Measurements from ENCODE around the gene ASH1L.
"Not testable (repeated sequence)": the region's sequence is repeated elsewhere in the genome, so short reads cannot be mapped to it uniquely, and the experiment has no call there.

The ASH1L gene

GRCh38 chr1:155301342-155301841 is 261.2 kb downstream of the ASH1L start, which contains the start of gene PKLR:
Gene PKLR, minus strand, starts transcription at chr1:155301438. Its CDS starts 43 bp downstream, at chr1:155301395.
- no peak for DNase-seq

DNA sequence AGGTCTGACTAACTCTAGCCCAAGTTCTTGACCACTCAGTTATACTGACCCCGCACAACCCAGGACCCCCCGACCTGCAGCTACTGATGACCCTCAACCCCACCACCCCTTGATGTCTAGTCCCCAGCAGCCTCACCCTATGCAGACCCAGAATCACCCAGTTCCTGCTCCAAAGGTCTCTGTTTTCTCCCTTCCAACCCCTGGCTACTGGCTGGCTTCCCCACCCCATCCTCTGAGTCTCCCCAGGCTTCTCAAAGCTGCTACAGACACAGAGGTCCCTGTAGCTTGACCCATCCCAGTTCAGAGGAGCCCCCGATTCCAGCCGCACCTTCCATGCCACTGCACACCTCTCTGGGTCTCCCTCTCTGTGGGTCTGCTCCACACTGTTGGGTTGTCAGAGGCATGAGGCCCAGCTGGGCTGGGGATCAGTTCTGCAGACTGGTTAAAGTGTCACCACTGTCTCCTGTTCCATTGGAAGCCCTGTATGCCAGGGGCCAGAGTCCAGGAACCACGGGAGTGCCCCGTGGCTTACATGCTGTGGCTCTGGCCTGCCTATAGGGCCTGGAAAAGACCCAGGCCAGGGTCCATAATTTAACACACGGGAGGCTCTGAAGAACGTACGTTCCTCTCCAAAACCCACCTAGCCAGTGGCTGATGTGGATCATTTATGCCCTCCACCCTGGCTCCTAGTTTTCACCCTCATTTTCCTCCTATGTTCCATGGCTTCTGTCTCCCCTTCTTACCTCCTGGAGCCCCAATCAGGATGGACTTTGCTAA is 261.9 kb downstream of the ASH1L start:
- DNase-seq: no peak

DNA sequence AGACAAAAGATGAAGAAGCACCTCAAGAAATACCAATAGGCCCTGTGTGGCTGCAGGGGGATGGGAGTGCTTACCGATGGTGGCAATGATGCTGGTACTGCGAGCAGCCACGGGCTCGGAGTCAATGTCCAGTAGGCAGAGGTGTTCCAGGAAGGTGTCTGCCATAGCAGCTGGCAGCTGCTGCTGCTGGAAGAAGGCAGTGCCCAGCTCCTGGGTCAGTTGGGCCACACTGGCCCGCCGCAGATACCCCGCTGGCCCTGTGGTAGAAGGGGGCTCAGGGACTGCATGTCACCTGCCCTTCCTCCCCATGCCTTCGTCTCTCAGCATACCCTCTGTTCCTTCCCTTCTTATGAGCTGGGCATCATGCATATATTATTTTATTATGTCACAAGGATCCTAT is 262.6 kb downstream of the ASH1L start:
- no peak for DNase-seq

DNA sequence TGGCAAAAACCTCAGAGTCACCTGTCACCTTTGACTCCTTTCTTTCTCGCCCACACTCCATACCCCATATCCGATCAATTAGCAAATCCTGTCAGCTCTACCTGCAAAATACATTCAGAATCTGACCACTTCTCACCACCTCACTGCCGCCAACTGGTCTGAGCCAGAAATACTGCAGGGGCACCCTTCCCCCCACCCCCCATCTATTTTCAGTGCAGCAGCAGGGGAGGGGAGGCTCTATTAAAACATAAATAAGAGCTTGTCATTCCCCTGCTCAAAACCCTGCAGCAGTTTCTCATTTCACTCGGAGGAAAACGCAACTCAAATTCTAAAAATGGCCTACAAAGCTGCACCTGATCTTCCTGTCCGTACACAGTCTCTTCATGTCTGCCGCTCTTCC is 265.2 kb downstream of the ASH1L start:
- no peak for DNase-seq

DNA sequence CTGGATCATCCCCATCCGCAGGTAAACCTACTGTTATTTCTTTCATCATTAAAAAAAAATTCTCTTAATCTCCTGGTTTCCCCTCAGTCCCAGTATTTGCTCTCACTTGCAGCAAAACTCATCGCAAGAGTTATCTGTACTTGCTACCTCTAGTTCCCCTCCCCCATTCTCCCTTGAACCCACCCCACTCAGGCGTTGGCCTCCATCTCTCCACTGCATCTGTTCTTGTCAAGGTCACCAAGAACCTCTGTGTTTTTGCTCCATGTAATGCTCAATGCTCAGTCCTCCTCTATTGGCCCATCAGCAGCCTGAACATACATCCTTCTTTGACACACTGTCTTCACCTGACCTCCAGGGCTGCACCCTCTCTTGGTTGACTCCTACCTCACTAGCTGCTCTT is 265.9 kb downstream of the ASH1L start:
- DNase-seq: no peak

DNA sequence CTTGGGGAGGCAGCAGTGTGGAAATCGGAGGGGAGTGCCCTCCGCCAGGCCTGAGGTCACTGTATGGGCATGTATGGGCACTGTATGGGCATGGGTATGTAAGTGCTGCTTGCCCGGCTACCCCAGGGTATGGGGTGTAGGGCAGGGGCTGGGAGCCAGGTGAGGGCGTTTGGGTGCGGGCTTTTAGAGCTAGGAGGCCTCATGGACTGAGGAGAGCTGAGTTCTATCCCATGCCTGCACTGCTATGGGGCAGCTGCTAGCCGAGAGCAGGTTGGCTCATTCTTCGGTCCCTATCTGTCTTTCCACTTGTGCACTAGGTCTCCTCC is 266.7 kb downstream of the ASH1L start:
- DNase-seq: no peak

DNA sequence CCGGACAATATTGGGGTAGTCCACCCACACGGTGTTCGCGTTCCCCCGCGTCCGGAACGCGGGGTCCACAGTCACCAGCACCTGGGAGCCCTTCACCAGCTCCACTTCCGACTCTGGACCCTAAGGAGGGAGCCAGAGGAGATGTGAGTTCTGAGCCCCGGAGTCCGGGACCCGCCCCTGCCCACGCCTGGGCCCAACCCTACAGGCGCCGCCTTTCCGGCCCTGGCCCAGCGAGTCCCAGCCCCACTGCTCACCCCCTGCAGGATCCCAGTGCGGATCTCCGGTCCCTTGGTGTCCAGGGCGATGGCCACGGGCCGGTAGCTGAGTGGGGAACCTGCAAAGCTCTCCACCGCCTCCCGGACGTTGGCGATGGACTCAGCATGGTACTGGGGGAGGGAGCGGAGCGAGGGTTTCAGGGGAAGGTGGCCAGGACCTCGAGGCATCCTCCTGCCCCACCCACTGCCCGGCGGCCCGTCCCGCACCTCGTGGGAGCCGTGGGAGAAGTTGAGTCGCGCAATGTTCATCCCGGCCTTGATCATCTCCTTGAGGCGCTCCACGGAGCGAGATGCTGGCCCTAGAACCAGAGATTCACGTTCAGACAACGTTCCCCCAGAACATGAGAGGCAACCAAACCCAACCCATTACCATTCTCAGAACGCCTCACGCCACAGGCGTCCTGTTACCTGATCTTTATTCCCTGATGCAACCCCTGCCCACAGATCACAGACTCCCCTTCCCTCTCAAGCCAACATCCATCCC is 267.2 kb downstream of the ASH1L start:
- DNase-seq: no peak

GRCh38 chr1:155294520-155295182 is 268.0 kb downstream of the ASH1L start:
- no peak for DNase-seq

GRCh38 chr1:155293086-155293749 is 269.4 kb downstream of the ASH1L start:
- no peak for DNase-seq

GRCh38 chr1:155291006-155291405 is 271.6 kb downstream of the ASH1L start:
- DNase-seq: not testable (repeated sequence)

DNA sequence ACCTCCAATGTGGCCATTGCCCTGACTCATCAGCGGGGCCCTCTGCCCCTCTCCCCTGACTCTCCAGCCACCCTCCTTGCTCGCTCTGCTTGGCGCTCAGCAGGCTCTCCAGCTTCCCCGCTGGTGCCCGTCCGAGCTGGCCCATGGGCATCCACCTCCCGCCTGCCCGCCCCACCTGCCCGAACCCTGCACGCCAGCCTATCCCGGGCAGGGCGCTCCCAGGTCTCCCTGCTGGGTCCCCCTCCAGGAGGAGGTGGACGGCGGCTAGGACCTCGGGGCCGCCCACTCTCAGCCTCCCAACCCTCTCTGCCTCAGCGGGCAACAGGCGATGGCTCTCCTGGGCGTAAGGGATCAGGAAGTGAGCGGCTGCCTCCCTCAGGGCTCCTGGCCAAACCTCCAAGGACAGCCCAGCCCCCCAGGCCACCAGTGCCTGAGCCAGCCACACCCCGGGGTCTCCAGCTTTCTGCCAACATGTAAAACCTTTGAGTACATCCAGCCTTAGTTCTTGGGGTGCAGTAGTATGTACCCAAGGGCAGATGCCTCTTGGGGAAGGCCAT is 274.5 kb downstream of the ASH1L start:
- no peak for DNase-seq

DNA sequence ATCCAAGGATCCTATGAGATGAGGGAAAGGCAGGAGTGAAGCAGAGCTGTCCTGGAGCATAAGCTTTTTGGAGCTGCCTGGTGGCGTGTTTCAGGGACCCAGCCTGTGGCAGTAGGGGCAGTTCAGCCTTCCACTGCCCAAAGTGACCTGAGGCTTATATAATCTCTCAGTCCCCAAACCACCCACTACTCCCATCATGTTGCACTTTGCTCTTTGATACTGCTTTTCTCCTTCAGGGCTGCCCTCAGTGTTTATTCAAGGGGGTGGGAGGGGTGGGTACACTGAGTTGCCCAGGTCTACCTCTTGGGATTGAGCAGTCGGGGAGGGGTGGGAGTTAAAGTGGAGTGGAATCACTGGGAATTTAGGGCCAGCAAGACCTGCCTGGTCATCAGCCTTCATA is 276.1 kb downstream of the ASH1L start:
- no peak for DNase-seq

DNA sequence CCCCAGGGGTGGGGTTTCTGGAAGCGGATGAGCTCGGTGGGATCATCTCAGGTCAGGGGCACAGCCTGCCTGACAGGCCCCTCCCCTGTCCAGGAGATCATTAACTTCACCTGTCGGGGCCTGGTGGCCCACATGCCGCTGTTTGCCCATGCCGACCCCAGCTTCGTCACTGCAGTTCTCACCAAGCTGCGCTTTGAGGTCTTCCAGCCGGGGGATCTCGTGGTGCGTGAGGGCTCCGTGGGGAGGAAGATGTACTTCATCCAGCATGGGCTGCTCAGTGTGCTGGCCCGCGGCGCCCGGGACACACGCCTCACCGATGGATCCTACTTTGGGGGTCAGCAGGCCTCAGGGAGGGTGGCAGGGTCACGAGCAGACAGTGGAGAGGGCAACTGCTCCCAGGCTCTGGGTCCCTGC is 277.0 kb downstream of the ASH1L start:
- no peak for DNase-seq

All from NCI-H2029 treated with DMSO at 0.1 percent for 48 hours (cell line).